K562 (cell line): Measurements from ENCODE around the gene MPHOSPH6.

Experiments used
- CHD2 ChIP-seq: IDR thresholded peaks from 2 replicates; pipeline ENCODE4 v1.6.1; 2011; ENCODE audit warnings: low read depth, low read length
- COPS2 ChIP-seq: fragments of 450-650 bp; conservative IDR thresholded peaks from 2 replicates; pipeline ENCODE4 v1.6.1; 2016; ENCODE audit warnings: mild to moderate bottlenecking, moderate library complexity
- EZH2 ChIP-seq: IDR thresholded peaks from 2 replicates; pipeline ENCODE4 v1.6.1; 2012; ENCODE audit warnings: low read depth, mild to moderate bottlenecking, inconsistent platforms, low read length, borderline replicate concordance
- ZNF766 ChIP-seq: fragments of 200-800 bp; sonication (Bioruptor generic); conservative IDR thresholded peaks from 2 replicates; pipeline ENCODE4 v1.6.1; 2016; ENCODE audit warnings: missing genetic modification characterization, missing compliant biosample characterization
- TF ChIP-seq, protein P1 (sequence below): sonication (generic); formaldehyde crosslinking; IDR thresholded peaks from 2 replicates; pipeline ENCODE4 v1.8.0; 2022; ENCODE audit warnings: mild to moderate bottlenecking, missing genetic modification reagents
- TF ChIP-seq, protein P2 (sequence below), 3 experiments: IDR thresholded peaks in 2 of 3; conservative IDR thresholded peaks in 1 of 3; 2 replicates each; pipeline ENCODE4 v1.5.1; 2011 to 2012; ENCODE audit warnings: low read length in 3 of 3, mild to moderate bottlenecking in 3 of 3, control low read depth in 2 of 3, improper control_type of control experiment in 1 of 3, inconsistent platforms in 1 of 3, low read depth in 1 of 3, mixed read lengths in 1 of 3, moderate library complexity in 1 of 3; ENCODE audit not compliant: insufficient read depth in 2 of 3

DNA sequence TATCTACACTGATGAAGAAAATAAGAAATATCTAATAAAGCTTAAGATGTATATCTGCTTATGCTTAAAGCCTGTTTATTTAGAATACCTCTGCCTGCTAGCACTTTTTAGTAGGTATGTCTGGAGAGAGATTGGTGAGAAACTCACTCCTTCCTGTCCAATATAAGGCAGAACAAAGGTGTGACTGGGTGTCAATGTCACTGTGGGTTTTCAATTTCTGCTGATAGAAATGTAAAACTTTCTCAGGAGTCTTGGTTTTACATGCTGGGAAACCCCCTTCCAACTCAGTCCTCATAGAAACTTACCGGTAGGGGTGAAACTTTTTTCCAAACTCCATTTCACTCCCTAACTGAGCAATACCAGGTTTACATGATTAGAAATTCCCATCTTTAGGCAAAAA lies 17.8 kb upstream of the MPHOSPH6 start:
- TF ChIP-seq COPS2 (no peak), ZNF766 (CRISPR knock-in tag) (no peak), CHD2 (no peak), EZH2 (no peak)
- TF ChIP-seq, protein P1, sequence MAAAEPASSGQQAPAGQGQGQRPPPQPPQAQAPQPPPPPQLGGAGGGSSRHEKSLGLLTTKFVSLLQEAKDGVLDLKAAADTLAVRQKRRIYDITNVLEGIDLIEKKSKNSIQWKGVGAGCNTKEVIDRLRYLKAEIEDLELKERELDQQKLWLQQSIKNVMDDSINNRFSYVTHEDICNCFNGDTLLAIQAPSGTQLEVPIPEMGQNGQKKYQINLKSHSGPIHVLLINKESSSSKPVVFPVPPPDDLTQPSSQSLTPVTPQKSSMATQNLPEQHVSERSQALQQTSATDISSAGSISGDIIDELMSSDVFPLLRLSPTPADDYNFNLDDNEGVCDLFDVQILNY (CRISPR knock-in tag) = no peak
- TF ChIP-seq, protein P2, sequence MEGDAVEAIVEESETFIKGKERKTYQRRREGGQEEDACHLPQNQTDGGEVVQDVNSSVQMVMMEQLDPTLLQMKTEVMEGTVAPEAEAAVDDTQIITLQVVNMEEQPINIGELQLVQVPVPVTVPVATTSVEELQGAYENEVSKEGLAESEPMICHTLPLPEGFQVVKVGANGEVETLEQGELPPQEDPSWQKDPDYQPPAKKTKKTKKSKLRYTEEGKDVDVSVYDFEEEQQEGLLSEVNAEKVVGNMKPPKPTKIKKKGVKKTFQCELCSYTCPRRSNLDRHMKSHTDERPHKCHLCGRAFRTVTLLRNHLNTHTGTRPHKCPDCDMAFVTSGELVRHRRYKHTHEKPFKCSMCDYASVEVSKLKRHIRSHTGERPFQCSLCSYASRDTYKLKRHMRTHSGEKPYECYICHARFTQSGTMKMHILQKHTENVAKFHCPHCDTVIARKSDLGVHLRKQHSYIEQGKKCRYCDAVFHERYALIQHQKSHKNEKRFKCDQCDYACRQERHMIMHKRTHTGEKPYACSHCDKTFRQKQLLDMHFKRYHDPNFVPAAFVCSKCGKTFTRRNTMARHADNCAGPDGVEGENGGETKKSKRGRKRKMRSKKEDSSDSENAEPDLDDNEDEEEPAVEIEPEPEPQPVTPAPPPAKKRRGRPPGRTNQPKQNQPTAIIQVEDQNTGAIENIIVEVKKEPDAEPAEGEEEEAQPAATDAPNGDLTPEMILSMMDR (IDR thresholded peaks at IDR 0.05 in 2 of 3, conservative IDR thresholded peaks at IDR 0.05 in 1 of 3; ENCODE audit: insufficient read depth in 2 of 3, low read depth in 1 of 3, low read length in 3 of 3) = no peak
